ENCODE measurements around the gene ABCD1.

DNA sequence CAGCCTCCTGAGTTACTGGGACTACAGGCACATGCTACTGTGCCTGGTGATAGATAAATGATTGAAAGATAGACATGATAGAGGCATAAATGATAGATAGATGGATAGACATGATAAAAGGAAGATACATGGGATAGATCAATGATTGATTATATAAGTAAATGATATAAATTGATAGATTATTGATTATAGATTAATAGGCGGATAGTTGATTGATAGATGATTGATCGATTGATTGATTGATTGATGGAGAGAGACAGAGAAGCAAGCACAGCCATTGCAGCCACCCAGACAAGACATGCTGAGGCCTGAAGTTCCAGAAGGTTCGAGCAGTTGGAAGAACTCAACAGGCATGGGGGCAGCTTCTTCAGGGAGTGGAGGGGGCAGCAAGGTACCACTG, 21.7 kb downstream of the ABCD1 start:
- TF ChIP-seq, protein P1, sequence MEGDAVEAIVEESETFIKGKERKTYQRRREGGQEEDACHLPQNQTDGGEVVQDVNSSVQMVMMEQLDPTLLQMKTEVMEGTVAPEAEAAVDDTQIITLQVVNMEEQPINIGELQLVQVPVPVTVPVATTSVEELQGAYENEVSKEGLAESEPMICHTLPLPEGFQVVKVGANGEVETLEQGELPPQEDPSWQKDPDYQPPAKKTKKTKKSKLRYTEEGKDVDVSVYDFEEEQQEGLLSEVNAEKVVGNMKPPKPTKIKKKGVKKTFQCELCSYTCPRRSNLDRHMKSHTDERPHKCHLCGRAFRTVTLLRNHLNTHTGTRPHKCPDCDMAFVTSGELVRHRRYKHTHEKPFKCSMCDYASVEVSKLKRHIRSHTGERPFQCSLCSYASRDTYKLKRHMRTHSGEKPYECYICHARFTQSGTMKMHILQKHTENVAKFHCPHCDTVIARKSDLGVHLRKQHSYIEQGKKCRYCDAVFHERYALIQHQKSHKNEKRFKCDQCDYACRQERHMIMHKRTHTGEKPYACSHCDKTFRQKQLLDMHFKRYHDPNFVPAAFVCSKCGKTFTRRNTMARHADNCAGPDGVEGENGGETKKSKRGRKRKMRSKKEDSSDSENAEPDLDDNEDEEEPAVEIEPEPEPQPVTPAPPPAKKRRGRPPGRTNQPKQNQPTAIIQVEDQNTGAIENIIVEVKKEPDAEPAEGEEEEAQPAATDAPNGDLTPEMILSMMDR (IDR thresholded peaks at IDR 0.05) = no peak
- TF ChIP-seq POLR2A (IDR thresholded peaks at IDR 0.05; ENCODE audit: low read depth) (no peak), EP300 (IDR thresholded peaks at IDR 0.05) (no peak), POLR2AphosphoS5 (IDR thresholded peaks at IDR 0.05) (no peak)

All from esophagus muscularis mucosa (tissue), 4 donors.